HCT116 (cell line): Measurements from ENCODE around the gene SMARCA4. TPM values are rescaled to one million over a fixed set of nuclear protein-coding genes. Genes with fewer than 3 reads are reported as not detected.

ENCODE experiments used
- ATAC-seq: fragments of 200-7000 bp; cut with Tn5 transposase; 2 replicates; pipeline ENCODE4 v1.9.1; 2020; ENCODE audit warnings: mild to moderate bottlenecking, moderate library complexity
- BruUV-seq: library from RNA; stranded (reverse); fragments of 400-500 nt; replicated peaks from 2 replicates; lab custom pipeline; 2021; lab: Mats Ljungman, UMichigan
- CTCF ChIA-PET: fragments of 300-600 bp; sonication (Branson Sonifier 250); formaldehyde crosslinking; loops from one replicate; lab custom pipeline; 2021; ENCODE audit warnings: antibody characterized with exemption; lab: Charles Lee
- POLR2A ChIA-PET: fragments of 300-600, 350-600 bp; sonication (Branson Sonifier 250); formaldehyde crosslinking; loops from one replicate; lab custom pipeline; 2021; ENCODE audit warnings: antibody characterized with exemption; lab: Charles Lee
- RAD21 ChIA-PET, 2 experiments: fragments of 300-600 bp; sonication (Branson Sonifier 250); formaldehyde crosslinking; loops; one replicate each; lab custom pipeline; 2023; ENCODE audit warnings: low total read pairs in 2 of 2; ENCODE audit not compliant: uncharacterized antibody in 2 of 2, unreplicated experiment in 2 of 2, low non-redundant PET in 1 of 2; lab: Charles Lee
- DNase-seq: peaks from one replicate; pipeline ENCODE4 v3.0.0-alpha.2; 2010; ENCODE audit warnings: low read depth, low spot score
- H2AFZ ChIP-seq: fragments of 200-600 bp; shearing (Covaris generic), sonication (generic); 2 replicates; pipeline ENCODE4 v1.6.1; 2017; ENCODE audit warnings: low read depth, mixed run types, mixed read lengths, antibody characterized with exemption, low read length; ENCODE audit not compliant: poor library complexity, severe bottlenecking
- H3K27ac ChIP-seq: 2 replicates; pipeline ENCODE4 v1.5.1; 2012; ENCODE audit warnings: low read depth, low read length
- H3K27me3 ChIP-seq: fragments of 200-600 bp; sonication (generic); 2 replicates; pipeline ENCODE4 v1.6.1; 2016; ENCODE audit warnings: mixed run types, low read length, mixed read lengths; ENCODE audit not compliant: insufficient read depth
- H3K36me3 ChIP-seq, 2 experiments: fragments of 200-500 bp in 1 of 2; fragments of 200-600 bp in 1 of 2; sonication (Bioruptor generic) in 1 of 2; sonication (generic) in 1 of 2; 2 replicates each; pipeline versions ENCODE4 v1.5.1 to v1.6.1; 2014 to 2016; ENCODE audit warnings: low read length in 2 of 2, inconsistent platforms in 1 of 2, mixed read lengths in 1 of 2, mixed run types in 1 of 2; ENCODE audit not compliant: insufficient read depth in 2 of 2, control insufficient read depth in 1 of 2
- H3K4me1 ChIP-seq, 2 experiments: fragments of 200-600 bp in 1 of 2; sonication (generic) in 1 of 2; 2 replicates each; pipeline versions ENCODE4 v1.5.1 to v1.6.1; 2012 to 2017; ENCODE audit warnings: low read length in 2 of 2, inconsistent platforms in 1 of 2, mild to moderate bottlenecking in 1 of 2, mixed read lengths in 1 of 2, mixed run types in 1 of 2, moderate library complexity in 1 of 2; ENCODE audit not compliant: insufficient read depth in 2 of 2, control insufficient read depth in 1 of 2
- H3K4me2 ChIP-seq: fragments of 200-600 bp; sonication (generic); 2 replicates; pipeline ENCODE4 v1.6.1; 2017; ENCODE audit warnings: mixed run types, low read length, mixed read lengths
- H3K4me3 ChIP-seq, 2 experiments: fragments of 200-600 bp in 1 of 2; sonication (generic) in 1 of 2; replicated peaks in 1 of 2; 2 replicates each; pipeline ENCODE4 v1.5.1; 2011 to 2016; ENCODE audit warnings: low read length in 2 of 2, control low read depth in 1 of 2, low read depth in 1 of 2, mild to moderate bottlenecking in 1 of 2, mixed read lengths in 1 of 2, mixed run types in 1 of 2
- H3K79me2 ChIP-seq: fragments of 200-600 bp; sonication (generic); 2 replicates; pipeline ENCODE4 v1.6.1; 2017; ENCODE audit warnings: mild to moderate bottlenecking, mixed run types, low read length, moderate library complexity, mixed read lengths; ENCODE audit not compliant: insufficient read depth
- H3K9ac ChIP-seq: fragments of 200-600 bp; sonication (generic); 2 replicates; pipeline ENCODE4 v1.6.1; 2016; ENCODE audit warnings: low read length, mixed read lengths
- H3K9me2 ChIP-seq: fragments of 200-600 bp; sonication (generic), shearing (Covaris generic); 2 replicates; pipeline ENCODE4 v1.6.1; 2017; ENCODE audit warnings: mixed run types, mild to moderate bottlenecking, moderate library complexity; ENCODE audit not compliant: insufficient read depth
- H3K9me3 ChIP-seq, 2 experiments: fragments of 200-500 bp in 1 of 2; fragments of 200-600 bp in 1 of 2; sonication (Bioruptor generic) in 1 of 2; sonication (generic) in 1 of 2; 2 replicates each; pipeline ENCODE4 v1.6.1; 2014 to 2017; ENCODE audit warnings: low read length in 2 of 2, mixed read lengths in 2 of 2, inconsistent platforms in 1 of 2, low read depth in 1 of 2, mild to moderate bottlenecking in 1 of 2, mixed run types in 1 of 2, moderate library complexity in 1 of 2; ENCODE audit not compliant: control insufficient read depth in 1 of 2, insufficient read depth in 1 of 2
- H4K20me1 ChIP-seq: fragments of 200-600 bp; sonication (generic), shearing (Covaris generic); 2 replicates; pipeline ENCODE4 v1.6.1; 2017; ENCODE audit warnings: mixed run types, mild to moderate bottlenecking, moderate library complexity; ENCODE audit not compliant: insufficient read depth
- CBX3 ChIP-seq: IDR thresholded peaks from 2 replicates; pipeline ENCODE4 v1.6.1; 2012; ENCODE audit warnings: low read depth
- CEBPB ChIP-seq: IDR thresholded peaks from 2 replicates; pipeline ENCODE4 v1.6.1; 2012; ENCODE audit warnings: low read depth
- CTCF ChIP-seq, 3 experiments: fragments of 200-600 bp in 1 of 3; sonication (generic) in 1 of 3; IDR thresholded peaks in 2 of 3; conservative IDR thresholded peaks in 1 of 3; 2 replicates each; pipeline ENCODE4 v1.5.1; 2012 to 2017; ENCODE audit warnings: low read depth in 2 of 3, low read length in 2 of 3, antibody characterized with exemption in 1 of 3, borderline replicate concordance in 1 of 3, control low read depth in 1 of 3, mild to moderate bottlenecking in 1 of 3, mixed read lengths in 1 of 3, mixed run types in 1 of 3, moderate library complexity in 1 of 3; ENCODE audit not compliant: insufficient read depth in 1 of 3
- EGR1 ChIP-seq: IDR thresholded peaks from 2 replicates; pipeline ENCODE4 v1.6.1; 2012; ENCODE audit warnings: low read depth
- EZH2 ChIP-seq: fragments of 200-600 bp; sonication (generic); IDR thresholded peaks from 2 replicates; pipeline ENCODE4 v1.6.1; 2017; ENCODE audit warnings: antibody characterized with exemption, mixed run types
- FOSL1 ChIP-seq: IDR thresholded peaks from 2 replicates; pipeline ENCODE4 v1.6.1; 2012; ENCODE audit warnings: low read depth
- JUND ChIP-seq: IDR thresholded peaks from 2 replicates; pipeline ENCODE4 v1.6.1; 2012
- POLR2A ChIP-seq: IDR thresholded peaks from 2 replicates; pipeline ENCODE4 v1.7.0; 2011; ENCODE audit warnings: borderline replicate concordance; ENCODE audit not compliant: insufficient read depth, insufficient read length; ENCODE audit errors: extremely low read depth
- POLR2AphosphoS5 ChIP-seq: IDR thresholded peaks from 2 replicates; pipeline ENCODE4 v1.6.1; 2011; ENCODE audit warnings: mild to moderate bottlenecking, low read depth, low read length, moderate library complexity
- REST ChIP-seq: IDR thresholded peaks from 2 replicates; pipeline ENCODE4 v1.6.1; 2012; ENCODE audit warnings: low read depth
- SIN3A ChIP-seq: IDR thresholded peaks from 2 replicates; pipeline ENCODE4 v1.6.1; 2012; ENCODE audit warnings: low read depth
- SP1 ChIP-seq: IDR thresholded peaks from 2 replicates; pipeline ENCODE4 v1.6.1; 2012; ENCODE audit warnings: low read depth
- TCF7L2 ChIP-seq: IDR thresholded peaks from 2 replicates; pipeline ENCODE4 v1.7.0; 2011; ENCODE audit warnings: borderline replicate concordance, inconsistent platforms; ENCODE audit not compliant: insufficient read depth, insufficient read length; ENCODE audit errors: extremely low read depth
- YY1 ChIP-seq: IDR thresholded peaks from 2 replicates; pipeline ENCODE4 v1.6.1; 2011; ENCODE audit warnings: low read length, low read depth, moderate library complexity, mild to moderate bottlenecking; ENCODE audit not compliant: insufficient replicate concordance; ENCODE audit errors: extremely low read depth
- ZFX ChIP-seq: fragments of 450-650 bp; IDR thresholded peaks from 2 replicates; pipeline ENCODE4 v1.6.1; 2017
- ZNF274 ChIP-seq: fragments of 200-500 bp; sonication (Bioruptor generic); IDR thresholded peaks from 2 replicates; pipeline ENCODE4 v1.6.1; 2014; ENCODE audit warnings: mild to moderate bottlenecking, low read depth, low read length, inconsistent platforms
- intact Hi-C: fragments of 100-400 bp; cut with micrococcal nuclease; formaldehyde crosslinking; loops from 2 replicates; pipeline ENCODE4 v1.10.0; 2022
- total RNA-seq: library from RNA; stranded (reverse); gene quantifications from one replicate; pipeline ENCODE4 v1.2.1, GENCODE V29; 2021; ENCODE audit not compliant: unreplicated experiment
- TF ChIP-seq, protein P1 (sequence below): IDR thresholded peaks from 2 replicates; pipeline ENCODE4 v1.6.1; 2012
- TF ChIP-seq, protein P2 (sequence below): IDR thresholded peaks from 2 replicates; pipeline ENCODE4 v1.6.1; 2012

Gene SMARCA4
- total RNA-seq, 1 experiment from 2014 or later: 116 TPM

DNA sequence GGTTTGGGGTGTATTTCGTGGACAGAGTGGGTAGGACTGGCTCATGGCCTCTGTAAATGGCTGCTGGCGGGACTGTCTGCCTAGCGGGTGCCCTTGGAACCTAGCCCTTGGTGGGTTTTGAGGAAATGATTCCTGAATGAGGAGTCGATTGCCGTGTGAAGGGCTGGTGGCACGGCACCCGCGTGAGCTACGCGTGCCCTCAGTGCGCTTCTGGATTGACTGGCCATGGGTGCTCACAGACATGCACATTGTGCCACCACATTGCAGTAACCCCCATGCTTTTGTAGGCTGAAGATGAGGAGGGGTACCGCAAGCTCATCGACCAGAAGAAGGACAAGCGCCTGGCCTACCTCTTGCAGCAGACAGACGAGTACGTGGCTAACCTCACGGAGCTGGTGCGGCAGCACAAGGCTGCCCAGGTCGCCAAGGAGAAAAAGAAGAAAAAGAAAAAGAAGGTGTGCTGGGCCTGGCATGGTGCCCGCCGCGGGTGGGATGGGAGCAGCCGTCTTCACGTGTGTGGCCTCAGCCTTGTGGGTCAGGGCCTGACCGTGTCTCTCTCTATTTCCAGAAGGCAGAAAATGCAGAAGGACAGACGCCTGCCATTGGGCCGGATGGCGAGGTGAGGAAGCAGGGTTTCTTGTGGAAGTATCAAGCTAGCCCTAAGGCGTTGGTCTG is 35.2 kb downstream of the SMARCA4 start:
- ATAC-seq: no peak
- Histone ChIP-seq H3K27me3 (no peaks in the 10 kb centered on the region), H2AFZ (no peak overlapping the region), H3K79me2 (peaks cover 8% of the 10 kb centered on the region; the same call in 1 of the 2 replicates), H3K4me3 (no peak overlapping the region), H3K9me3 (no peaks in the 10 kb centered on the region), H3K36me3 (peaks cover 41 to 44% of the 10 kb centered on the region in 2 experiments; a peak in 3 of 4 replicates), H3K4me2 (no peak overlapping the region), H3K9ac (no peak overlapping the region), H3K4me1 (no peaks in the 10 kb centered on the region), H3K27ac (no peak overlapping the region), H4K20me1 (no peaks in the 10 kb centered on the region), H3K9me2 (no peaks in the 10 kb centered on the region)
- DNase-seq: no peak
- ChIA-PET POLR2A (no interaction called here), CTCF (no interaction called here), RAD21 (no interaction called here)
- TF ChIP-seq, protein P1, sequence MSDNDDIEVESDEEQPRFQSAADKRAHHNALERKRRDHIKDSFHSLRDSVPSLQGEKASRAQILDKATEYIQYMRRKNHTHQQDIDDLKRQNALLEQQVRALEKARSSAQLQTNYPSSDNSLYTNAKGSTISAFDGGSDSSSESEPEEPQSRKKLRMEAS: no peak
- TF ChIP-seq EZH2 (no peak), EGR1 (no peak), ZFX (no peak), CEBPB (no peak), REST (no peak), SP1 (no peak), JUND (no peak), POLR2A (no peak), POLR2AphosphoS5 (no peak), TCF7L2 (no peak), CBX3 (no peak), ZNF274 (no peak), SIN3A (no peak), CTCF (IDR thresholded peaks at IDR 0.05 in 2 of 3, conservative IDR thresholded peaks at IDR 0.05 in 1 of 3; ENCODE audit: borderline replicate concordance in 1 of 3, insufficient read depth in 1 of 3, low read depth in 2 of 3, low read length in 2 of 3) (no peak), FOSL1 (no peak), YY1 (no peak)
- TF ChIP-seq, protein P2, sequence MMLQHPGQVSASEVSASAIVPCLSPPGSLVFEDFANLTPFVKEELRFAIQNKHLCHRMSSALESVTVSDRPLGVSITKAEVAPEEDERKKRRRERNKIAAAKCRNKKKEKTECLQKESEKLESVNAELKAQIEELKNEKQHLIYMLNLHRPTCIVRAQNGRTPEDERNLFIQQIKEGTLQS: no peak
- BruUV-seq: no TSS peak
- intact Hi-C loops: no loop called here
